Activated CD8-positive, alpha-beta T cell treated with anti-CD3 and anti-CD28 coated beads for 36 hours (primary cell): ENCODE results near the gene CAMK1. TPM values are rescaled to one million over a fixed set of nuclear protein-coding genes. Genes with fewer than 3 reads are reported as not detected.
A peak's percentile ranks its signal among the peaks of the same experiment; 100 is the strongest.

Experiments used
- ATAC-seq: fragments of 200-7000 bp; cut with Tn5 transposase; one replicate; pipeline ENCODE4 v1.10.0; 2021; ENCODE audit warnings: mild to moderate bottlenecking, moderate library complexity
- CTCF ChIA-PET: fragments of 350-600 bp; sonication (Branson Sonifier 250); formaldehyde crosslinking; loops from one replicate; lab custom pipeline; 2021; ENCODE audit warnings: antibody characterized with exemption; lab: Charles Lee
- POLR2A ChIA-PET: fragments of 350-600 bp; sonication (Branson Sonifier 250); formaldehyde crosslinking; loops from one replicate; lab custom pipeline; 2021; ENCODE audit warnings: antibody characterized with exemption; lab: Charles Lee
- DNase-seq: peaks from one replicate; pipeline ENCODE4 v3.0.0-alpha.2; 2020
- H3K27ac Mint-ChIP-seq: one replicate; pipeline ENCODE4 v1.8.0; 2021; ENCODE audit warnings: mild to moderate bottlenecking, mixed read lengths
- H3K27me3 Mint-ChIP-seq: one replicate; pipeline ENCODE4 v1.8.0; 2021; ENCODE audit warnings: mixed read lengths
- H3K36me3 Mint-ChIP-seq: one replicate; pipeline ENCODE4 v1.8.0; 2021; ENCODE audit warnings: low read depth, mixed read lengths
- H3K4me1 Mint-ChIP-seq: one replicate; pipeline ENCODE4 v1.8.0; 2021; ENCODE audit warnings: low read depth, mixed read lengths
- H3K4me3 Mint-ChIP-seq: one replicate; pipeline ENCODE4 v1.8.0; 2021; ENCODE audit warnings: mild to moderate bottlenecking, moderate library complexity, mixed read lengths
- H3K9me3 Mint-ChIP-seq: one replicate; pipeline ENCODE4 v1.8.0; 2021; ENCODE audit warnings: mixed read lengths
- intact Hi-C: fragments of 100-400 bp; cut with micrococcal nuclease; formaldehyde crosslinking; loops from one replicate; pipeline ENCODE4 v1.10.0; 2022
- total RNA-seq, 2 experiments: library from RNA; stranded (reverse); gene quantifications; one replicate each; pipeline ENCODE4 v1.2.3, GENCODE V29; 2021
- TF ChIP-seq, protein P1 (sequence below): fragments of 200-600 bp; IDR thresholded peaks from one replicate; pipeline ENCODE4 v1.8.0; 2022; ENCODE audit warnings: antibody characterized with exemption, mild to moderate bottlenecking

CAMK1 gene
- total RNA-seq, 2 experiments from 2014 or later: 41.7 to 45.7 TPM

DNA sequence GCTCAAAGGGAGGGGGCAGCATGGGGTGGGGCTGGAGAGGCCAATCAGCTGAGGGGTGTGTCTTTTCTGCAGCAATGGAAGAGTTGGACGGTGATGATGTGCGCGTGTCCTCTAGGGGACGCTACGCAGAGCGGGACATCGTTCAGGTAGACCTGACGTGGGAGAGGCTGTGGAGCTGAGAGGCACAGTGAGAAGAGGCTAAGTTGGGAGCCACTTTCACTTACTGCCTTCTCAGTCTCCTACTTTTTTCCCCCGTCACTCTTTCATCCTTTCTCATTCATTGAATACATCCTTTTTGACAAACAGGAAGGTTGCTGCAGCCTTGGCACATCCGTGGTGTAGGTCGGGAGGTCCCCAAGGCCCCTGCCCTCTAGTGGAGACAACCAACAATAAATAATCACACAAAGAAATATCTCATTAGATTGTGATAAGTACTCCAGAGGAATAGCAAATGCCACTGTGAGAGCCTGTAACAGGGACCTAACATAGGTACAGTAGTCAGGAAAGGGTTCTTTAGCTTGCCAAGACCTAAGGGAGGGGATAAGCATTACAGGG is 42.6 kb downstream of the CAMK1 start:
- TF ChIP-seq, protein P1, sequence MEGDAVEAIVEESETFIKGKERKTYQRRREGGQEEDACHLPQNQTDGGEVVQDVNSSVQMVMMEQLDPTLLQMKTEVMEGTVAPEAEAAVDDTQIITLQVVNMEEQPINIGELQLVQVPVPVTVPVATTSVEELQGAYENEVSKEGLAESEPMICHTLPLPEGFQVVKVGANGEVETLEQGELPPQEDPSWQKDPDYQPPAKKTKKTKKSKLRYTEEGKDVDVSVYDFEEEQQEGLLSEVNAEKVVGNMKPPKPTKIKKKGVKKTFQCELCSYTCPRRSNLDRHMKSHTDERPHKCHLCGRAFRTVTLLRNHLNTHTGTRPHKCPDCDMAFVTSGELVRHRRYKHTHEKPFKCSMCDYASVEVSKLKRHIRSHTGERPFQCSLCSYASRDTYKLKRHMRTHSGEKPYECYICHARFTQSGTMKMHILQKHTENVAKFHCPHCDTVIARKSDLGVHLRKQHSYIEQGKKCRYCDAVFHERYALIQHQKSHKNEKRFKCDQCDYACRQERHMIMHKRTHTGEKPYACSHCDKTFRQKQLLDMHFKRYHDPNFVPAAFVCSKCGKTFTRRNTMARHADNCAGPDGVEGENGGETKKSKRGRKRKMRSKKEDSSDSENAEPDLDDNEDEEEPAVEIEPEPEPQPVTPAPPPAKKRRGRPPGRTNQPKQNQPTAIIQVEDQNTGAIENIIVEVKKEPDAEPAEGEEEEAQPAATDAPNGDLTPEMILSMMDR: peak; percentile 89
- Mint-ChIP-seq H3K4me3 (peak overlapping the region; percentile 64), H3K27ac (peak overlapping the region; percentile 66), H3K4me1 (peaks cover 32% of the 10 kb centered on the region), H3K9me3 (no peaks in the 10 kb centered on the region), H3K36me3 (peaks cover 1% of the 10 kb centered on the region), H3K27me3 (no peaks in the 10 kb centered on the region)
- intact Hi-C loops: no loop called here
- ChIA-PET CTCF (interaction anchor here (0.6 to 6.7 kb wide), 39 partner anchors 9 to 380 kb away, joined by 3 to 52 read pairs (median 4); partner anchors contain the start of genes ARPC4, MTMR14, OGG1 and TADA3), POLR2A (interaction anchor here (0.8 to 1.1 kb wide), 3 partner anchors 10 to 53 kb away, joined by 3 read pairs; no protein-coding TSS in a partner anchor)
- DNase-seq: peak; percentile 78
- peak; percentile 28 for ATAC-seq

DNA sequence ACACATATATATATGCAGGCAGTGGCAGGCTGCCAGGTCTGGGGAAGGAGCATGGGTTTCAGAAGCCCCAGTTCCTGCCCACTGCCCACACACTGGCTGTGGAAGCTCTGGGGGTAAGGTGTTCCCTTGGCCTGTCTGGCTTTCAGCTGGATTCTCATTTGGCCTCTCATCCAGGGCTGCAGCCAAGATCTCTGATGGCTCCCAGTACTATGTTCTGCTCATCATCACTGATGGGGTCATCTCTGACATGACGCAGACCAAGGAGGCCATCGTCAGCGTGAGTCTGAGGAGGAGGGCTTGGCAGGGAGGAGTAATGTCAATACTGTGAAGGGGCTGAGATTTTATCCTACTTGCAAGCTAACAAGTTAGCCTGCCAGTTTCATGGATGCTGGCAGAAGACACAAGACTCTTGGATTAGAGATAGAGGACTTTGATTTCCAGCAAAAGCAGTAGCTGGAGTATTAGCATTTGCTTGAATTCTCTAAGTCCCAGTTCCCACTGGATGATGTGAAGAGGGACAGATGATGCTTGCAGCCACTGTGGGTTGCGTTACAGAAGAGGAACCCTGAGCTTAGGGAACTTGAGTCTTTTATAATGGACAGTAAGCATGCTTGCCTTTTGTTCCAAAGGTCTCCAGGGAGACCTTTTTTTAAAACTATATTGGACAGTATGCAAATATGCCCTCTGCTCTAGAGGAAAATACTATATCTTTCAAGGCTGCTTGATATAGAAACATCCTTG is 43.8 kb downstream of the CAMK1 start:
- POLR2A ChIA-PET: no interaction called here
- no peak for DNase-seq
- intact Hi-C loops: no loop called here

DNA sequence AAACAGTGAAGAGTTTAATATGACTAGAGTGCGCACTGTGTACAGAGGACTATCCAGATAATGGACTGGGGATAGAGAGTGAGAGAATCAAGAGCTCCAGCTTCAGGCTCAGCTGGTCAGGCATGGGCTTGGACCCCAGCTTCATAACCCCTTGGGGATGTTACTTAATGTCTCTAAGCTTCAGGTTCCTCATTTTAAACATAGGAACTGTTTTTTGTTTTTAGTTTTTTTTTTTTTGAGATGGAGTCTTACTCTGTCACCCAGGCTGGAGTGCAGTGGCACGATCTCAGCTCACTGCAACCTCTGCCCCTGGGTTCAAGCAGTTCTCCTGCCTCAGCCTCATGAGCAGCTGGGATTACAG is 48.1 kb downstream of the CAMK1 start:
- H3K9me3 Mint-ChIP-seq: no peaks in the 10 kb centered on the region

More for the DNA sequence above, 43.8 kb downstream of the CAMK1 start:
- Mint-ChIP-seq H3K4me1 (peaks cover 31% of the 10 kb centered on the region), H3K27me3 (no peaks in the 10 kb centered on the region), H3K9me3 (no peaks in the 10 kb centered on the region), H3K36me3 (no peaks in the 10 kb centered on the region), H3K4me3 (no peak overlapping the region), H3K27ac (no peak overlapping the region)
- TF ChIP-seq, protein P1: no peak
- ATAC-seq: no peak
- CTCF ChIA-PET: interaction anchor here (1.5 to 6.7 kb wide), 8 partner anchors 11 to 223 kb away, joined by 3 to 52 read pairs (median 13); partner anchors contain the start of gene OGG1

DNA sequence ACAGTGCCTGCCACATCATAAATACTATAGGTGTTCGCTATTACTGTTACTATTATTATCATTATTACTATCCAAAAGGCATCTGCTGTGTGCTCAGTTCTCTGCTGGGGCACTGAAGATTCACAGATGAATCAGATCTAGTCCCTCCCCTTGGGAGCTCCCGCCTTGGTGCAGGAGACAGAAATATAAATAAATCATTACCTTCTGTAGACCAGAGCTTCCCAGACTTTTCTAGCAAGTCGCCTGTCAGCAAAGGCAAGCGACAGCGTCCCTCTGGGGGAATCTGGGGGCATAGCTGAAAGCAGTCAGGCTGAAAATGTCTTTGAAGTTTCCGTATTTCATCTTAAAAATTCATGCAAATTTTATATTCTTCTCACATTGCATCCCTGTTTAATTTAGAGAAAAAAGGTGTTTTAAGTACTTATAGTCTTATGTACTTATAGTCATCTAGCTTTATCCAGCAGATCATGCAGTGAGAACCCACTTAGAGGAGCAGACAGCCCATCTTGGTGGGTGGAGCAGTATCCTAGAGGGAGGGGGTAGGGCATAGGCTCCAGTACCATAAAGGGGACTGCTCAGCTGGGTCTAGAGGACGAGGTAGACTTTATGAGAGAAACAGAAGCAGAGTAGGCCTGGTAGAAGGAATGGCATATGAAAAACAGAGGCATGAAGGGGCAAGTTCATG is 48.6 kb downstream of the CAMK1 start:
- Mint-ChIP-seq H3K4me3 (no peak overlapping the region), H3K4me1 (peaks cover 3% of the 10 kb centered on the region), H3K27ac (no peak overlapping the region), H3K36me3 (no peaks in the 10 kb centered on the region), H3K27me3 (no peaks in the 10 kb centered on the region), H3K9me3 (no peaks in the 10 kb centered on the region)
- DNase-seq (no peak), ATAC-seq (no peak)
- ChIA-PET POLR2A (interaction anchor here (1.1 kb wide), 1 partner anchor 20 kb away, joined by 4 read pairs; no protein-coding TSS in a partner anchor), CTCF (interaction anchor here (1.0 kb wide), 1 partner anchor 29 kb away, joined by 3 read pairs; the partner anchor contains the start of gene OGG1)
- TF ChIP-seq, protein P1: no peak
- intact Hi-C loops: no loop called here

More for the DNA sequence above, 48.1 kb downstream of the CAMK1 start:
- no peaks in the 10 kb centered on the region for H3K36me3 Mint-ChIP-seq
- no peak for DNase-seq
- H3K4me3 Mint-ChIP-seq: no peak overlapping the region
- H3K27ac Mint-ChIP-seq: no peak overlapping the region
- H3K4me1 Mint-ChIP-seq: peaks cover 6% of the 10 kb centered on the region
- no peaks in the 10 kb centered on the region for H3K27me3 Mint-ChIP-seq
- ChIA-PET POLR2A (interaction anchor here (0.7 to 1.2 kb wide), 3 partner anchors 8 to 21 kb away, joined by 3 to 4 read pairs (median 4); no protein-coding TSS in a partner anchor), CTCF (interaction anchor here (1.0 kb wide), 1 partner anchor 28 kb away, joined by 3 read pairs; the partner anchor contains the start of gene OGG1)
- intact Hi-C loops: no loop called here
- TF ChIP-seq, protein P1: no peak
- ATAC-seq: no peak
